Measurements from ENCODE around the gene SORL1. TPM values are rescaled to one million over a fixed set of nuclear protein-coding genes. Genes with fewer than 3 reads are reported as not detected.

Gene SORL1
- total RNA-seq, 1 donor from 2014 or later = 39.0 TPM

GRCh38 chr11:121445071-121445768 lies 6.9 kb upstream of the SORL1 start:
- no peak overlapping the region for H3K27ac Mint-ChIP-seq
- no peak for DNase-seq (ENCODE audit: extremely low spot score, unreplicated experiment)
- no peaks in the 10 kb centered on the region for H3K27me3 Mint-ChIP-seq
- peaks cover 3% of the 10 kb centered on the region for H3K9me3 Mint-ChIP-seq
- TF ChIP-seq CTCF (conservative IDR thresholded peaks at IDR 0.05) = no peak
- H3K4me3 Mint-ChIP-seq = no peak overlapping the region
- H3K36me3 Mint-ChIP-seq = no peaks in the 10 kb centered on the region
- H3K4me1 Mint-ChIP-seq (ENCODE audit: unreplicated experiment) = peaks cover 16% of the 10 kb centered on the region

GRCh38 chr11:121446752-121447156 lies 5.4 kb upstream of the SORL1 start:
- TF ChIP-seq CTCF (conservative IDR thresholded peaks at IDR 0.05) = peak; percentile 37
- Mint-ChIP-seq H3K36me3 (no peaks in the 10 kb centered on the region), H3K9me3 (peaks cover 3% of the 10 kb centered on the region), H3K27ac (peak overlapping the region; percentile 61), H3K27me3 (peaks cover 4% of the 10 kb centered on the region), H3K4me1 (ENCODE audit: unreplicated experiment) (peaks cover 28% of the 10 kb centered on the region), H3K4me3 (peak overlapping the region; percentile 56)
- DNase-seq (ENCODE audit: extremely low spot score, unreplicated experiment) = no peak

GRCh38 chr11:121448011-121448410 lies 4.1 kb upstream of the SORL1 start:
- Mint-ChIP-seq H3K4me3 (no peak overlapping the region), H3K27ac (no peak overlapping the region), H3K27me3 (peaks cover 10% of the 10 kb centered on the region), H3K36me3 (no peaks in the 10 kb centered on the region), H3K4me1 (ENCODE audit: unreplicated experiment) (peaks cover 28% of the 10 kb centered on the region), H3K9me3 (peaks cover 3% of the 10 kb centered on the region)
- no peak for DNase-seq (ENCODE audit: extremely low spot score, unreplicated experiment)
- TF ChIP-seq CTCF (conservative IDR thresholded peaks at IDR 0.05) = no peak

- no peak overlapping the region for H3K27ac Mint-ChIP-seq
- H3K4me1 Mint-ChIP-seq (ENCODE audit: unreplicated experiment) = peaks cover 28% of the 10 kb centered on the region
- peaks cover 10% of the 10 kb centered on the region for H3K27me3 Mint-ChIP-seq
- H3K4me3 Mint-ChIP-seq = no peak overlapping the region
- peaks cover 3% of the 10 kb centered on the region for H3K9me3 Mint-ChIP-seq
- no peak for TF ChIP-seq CTCF (conservative IDR thresholded peaks at IDR 0.05)
- H3K36me3 Mint-ChIP-seq = no peaks in the 10 kb centered on the region
- DNase-seq (ENCODE audit: extremely low spot score, unreplicated experiment) = no peak
Measured at GRCh38 chr11:121448431-121448941, 3.6 kb upstream of the SORL1 start.

GRCh38 chr11:121449123-121449522 lies 3.0 kb upstream of the SORL1 start:
- peaks cover 28% of the 10 kb centered on the region for H3K4me1 Mint-ChIP-seq (ENCODE audit: unreplicated experiment)
- TF ChIP-seq CTCF (conservative IDR thresholded peaks at IDR 0.05) = no peak
- H3K36me3 Mint-ChIP-seq = no peaks in the 10 kb centered on the region
- no peak overlapping the region for H3K27ac Mint-ChIP-seq
- peak overlapping the region; percentile 32 for H3K4me3 Mint-ChIP-seq
- H3K9me3 Mint-ChIP-seq = peaks cover 3% of the 10 kb centered on the region
- no peak for DNase-seq (ENCODE audit: extremely low spot score, unreplicated experiment)
- H3K27me3 Mint-ChIP-seq = peaks cover 10% of the 10 kb centered on the region
